NCI-H2107 treated with DMSO at 0.1 percent for 48 hours (cell line): ENCODE measurements around the gene HHLA2.

ENCODE experiments used
- DNase-seq: peaks from one replicate; lab custom pipeline; 2025; ENCODE audit not compliant: unreplicated experiment; lab: John Stamatoyannopoulos, UW

Gene HHLA2

DNA sequence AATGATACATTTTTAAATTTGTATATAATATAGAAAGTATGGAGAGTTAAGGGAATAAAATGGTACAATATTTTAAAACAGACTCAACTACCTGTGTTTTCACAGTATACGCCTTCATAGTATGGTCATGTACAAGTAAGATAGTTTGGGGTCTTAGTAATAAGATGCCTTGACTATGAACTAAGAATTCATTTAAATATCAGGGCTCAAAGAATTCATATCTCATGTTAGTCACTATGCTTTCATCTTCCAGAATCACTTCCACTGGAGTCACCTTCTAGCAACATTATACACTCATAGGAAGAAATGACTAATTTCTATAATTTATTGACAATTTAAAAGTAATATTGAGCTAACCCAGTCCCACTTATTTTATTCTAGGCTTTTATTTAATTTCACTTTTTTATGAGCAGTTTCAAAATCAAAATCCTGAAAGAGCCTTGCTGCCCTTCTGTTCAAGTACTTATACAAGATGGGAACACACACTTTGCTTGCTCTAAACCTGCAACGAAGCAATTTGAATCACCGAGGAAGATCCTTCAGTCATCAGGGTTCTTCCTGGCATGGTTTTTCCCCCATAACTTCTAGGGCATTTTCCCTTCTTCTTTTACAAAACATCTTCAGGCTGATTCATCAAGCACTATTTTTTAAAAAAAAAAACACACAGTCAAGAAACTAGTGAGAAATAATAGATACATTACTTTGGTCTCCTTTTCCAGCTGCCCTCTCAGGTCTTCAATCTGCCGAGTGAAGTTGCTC lies 119.9 kb downstream of the HHLA2 start:
- DNase-seq = no peak

DNA sequence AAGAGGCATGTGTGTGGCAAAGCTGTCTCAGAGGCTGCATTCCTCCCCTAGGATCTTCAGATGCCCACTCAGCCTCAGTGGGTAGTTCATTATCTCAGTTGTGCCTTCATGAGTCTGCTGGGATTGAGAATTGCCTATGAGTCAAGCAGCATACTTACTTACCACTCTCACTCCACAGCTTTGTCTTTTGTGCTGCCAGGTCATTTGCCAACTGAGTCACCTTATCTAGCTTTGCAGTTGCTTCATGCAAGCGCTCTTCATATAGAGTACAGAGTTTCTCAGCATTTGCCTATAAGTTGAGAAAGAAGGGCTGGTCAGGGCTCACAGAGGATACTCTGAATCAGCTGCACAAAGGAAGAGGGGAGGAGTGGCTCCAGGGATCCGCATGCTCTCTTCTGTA lies 124.6 kb downstream of the HHLA2 start:
- no peak for DNase-seq
